Mesothelial cell of epicardium (in vitro differentiated cells): ENCODE results near the gene BAG1. TPM values are rescaled to one million over a fixed set of nuclear protein-coding genes. Genes with fewer than 3 reads are reported as not detected.

Experiments
- DNase-seq, 2 experiments: peaks; one replicate each; pipeline ENCODE4 v3.0.0; 2021; ENCODE audit warnings: low spot score in 2 of 2; ENCODE audit not compliant: unreplicated experiment in 2 of 2
- H3K27ac Mint-ChIP-seq: 2 replicates; pipeline ENCODE4 v1.8.0; 2021; ENCODE audit warnings: mixed read lengths
- H3K27me3 Mint-ChIP-seq: 2 replicates; pipeline ENCODE4 v1.8.0; 2021; ENCODE audit warnings: low read depth, mixed read lengths
- H3K36me3 Mint-ChIP-seq: 2 replicates; pipeline ENCODE4 v1.8.0; 2021; ENCODE audit warnings: mixed read lengths
- H3K4me1 Mint-ChIP-seq: 2 replicates; pipeline ENCODE4 v1.8.0; 2021; ENCODE audit warnings: mixed read lengths
- H3K4me3 Mint-ChIP-seq: 2 replicates; pipeline ENCODE4 v1.8.0; 2021; ENCODE audit warnings: mild to moderate bottlenecking, moderate library complexity, mixed read lengths
- H3K9me3 Mint-ChIP-seq: 2 replicates; pipeline ENCODE4 v1.8.0; 2021; ENCODE audit warnings: mixed read lengths
- CTCF ChIP-seq: fragments of 200-600 bp; sonication (generic); IDR thresholded peaks from one replicate; pipeline ENCODE4 v1.5.0; 2021; ENCODE audit warnings: antibody characterized with exemption; ENCODE audit not compliant: unreplicated experiment
- total RNA-seq: library from RNA; stranded (reverse); gene quantifications from 3 replicates; pipeline ENCODE4 v1.2.1, GENCODE V29; 2021

The BAG1 gene
- total RNA-seq, 1 donor from 2014 or later = 48.0 TPM

- no peak for DNase-seq
- H3K27ac Mint-ChIP-seq = no peak overlapping the region
- H3K27me3 Mint-ChIP-seq = no peaks in the 10 kb centered on the region
- peaks cover 20% of the 10 kb centered on the region for H3K36me3 Mint-ChIP-seq
- H3K4me1 Mint-ChIP-seq = no peaks in the 10 kb centered on the region
- H3K9me3 Mint-ChIP-seq = no peaks in the 10 kb centered on the region
- TF ChIP-seq CTCF = no peak
- H3K4me3 Mint-ChIP-seq = no peak overlapping the region
Observed at GRCh38 chr9:33306037-33306436, 41.5 kb upstream of the BAG1 start.

- Mint-ChIP-seq H3K4me1 (no peaks in the 10 kb centered on the region), H3K27ac (no peak overlapping the region), H3K36me3 (peaks cover 28% of the 10 kb centered on the region), H3K9me3 (no peaks in the 10 kb centered on the region), H3K27me3 (no peaks in the 10 kb centered on the region), H3K4me3 (no peak overlapping the region)
- no peak for DNase-seq
- no peak for TF ChIP-seq CTCF
Observed at GRCh38 chr9:33304362-33304761, 39.9 kb upstream of the BAG1 start.

GRCh38 chr9:33300546-33300945 is 36.0 kb upstream of the BAG1 start:
- Mint-ChIP-seq H3K4me3 (no peak overlapping the region), H3K36me3 (peaks cover 32% of the 10 kb centered on the region), H3K27ac (no peak overlapping the region), H3K9me3 (no peaks in the 10 kb centered on the region), H3K27me3 (no peaks in the 10 kb centered on the region), H3K4me1 (peaks cover 11% of the 10 kb centered on the region)
- TF ChIP-seq CTCF = no peak
- DNase-seq = no peak

- Mint-ChIP-seq H3K4me3 (no peak overlapping the region), H3K9me3 (no peaks in the 10 kb centered on the region), H3K27me3 (no peaks in the 10 kb centered on the region), H3K27ac (no peak overlapping the region), H3K36me3 (peaks cover 38% of the 10 kb centered on the region), H3K4me1 (peaks cover 16% of the 10 kb centered on the region)
- TF ChIP-seq CTCF = no peak
- DNase-seq = no peak
Observed at GRCh38 chr9:33297432-33297831, 32.9 kb upstream of the BAG1 start.

- Mint-ChIP-seq H3K4me1 (peaks cover 31% of the 10 kb centered on the region), H3K27ac (no peak overlapping the region), H3K36me3 (peaks cover 33% of the 10 kb centered on the region), H3K4me3 (no peak overlapping the region), H3K27me3 (no peaks in the 10 kb centered on the region), H3K9me3 (no peaks in the 10 kb centered on the region)
- DNase-seq = no peak
- no peak for TF ChIP-seq CTCF
Observed at GRCh38 chr9:33295571-33295970, 31.1 kb upstream of the BAG1 start.

GRCh38 chr9:33294670-33295432 is 30.3 kb upstream of the BAG1 start:
- Mint-ChIP-seq H3K27me3 (no peaks in the 10 kb centered on the region), H3K4me3 (no peak overlapping the region), H3K9me3 (no peaks in the 10 kb centered on the region), H3K27ac (no peak overlapping the region), H3K4me1 (peaks cover 31% of the 10 kb centered on the region), H3K36me3 (peaks cover 31% of the 10 kb centered on the region)
- no peak for DNase-seq
- TF ChIP-seq CTCF = no peak
